H1 (cell line): ENCODE measurements around the gene KCNQ1.

Experiments used
- ATF2 ChIP-seq: IDR thresholded peaks from 2 replicates; pipeline ENCODE4 v1.6.1; 2012; ENCODE audit warnings: low read length, inconsistent platforms
- CHD2 ChIP-seq: IDR thresholded peaks from 2 replicates; pipeline ENCODE4 v1.6.1; 2012; ENCODE audit warnings: low read length, improper control_type of control experiment
- MAFK ChIP-seq: IDR thresholded peaks from 2 replicates; pipeline ENCODE4 v1.6.1; 2012; ENCODE audit warnings: low read depth, mild to moderate bottlenecking, improper control_type of control experiment, low read length
- POLR2A ChIP-seq, 2 experiments: IDR thresholded peaks; 1 replicate in 1 of 2; 2 replicates in 1 of 2; pipeline ENCODE4 v1.6.1; 2011; ENCODE audit warnings: low read depth in 2 of 2, low read length in 2 of 2, mild to moderate bottlenecking in 2 of 2; ENCODE audit errors: control extremely low read depth in 1 of 2
- RBBP5 ChIP-seq: IDR thresholded peaks from 2 replicates; pipeline ENCODE4 v1.7.1; 2012; ENCODE audit warnings: low read depth, mild to moderate bottlenecking, inconsistent platforms, low read length, moderate library complexity, borderline replicate concordance
- SUZ12 ChIP-seq: fragments of 200-600 bp; sonication (generic); IDR thresholded peaks from 2 replicates; pipeline ENCODE4 v1.6.1; 2012; ENCODE audit warnings: mild to moderate bottlenecking, inconsistent platforms, low read length, moderate library complexity, mixed read lengths
- TF ChIP-seq, protein P1 (sequence below): IDR thresholded peaks from 2 replicates; pipeline ENCODE4 v1.6.1; 2011; ENCODE audit warnings: low read depth, mild to moderate bottlenecking, low read length; ENCODE audit not compliant: insufficient read depth
- TF ChIP-seq, protein P2 (sequence below), 3 experiments: IDR thresholded peaks; 1 replicate in 2 of 3; 2 replicates in 1 of 3; pipeline versions ENCODE4 v1.5.1 to v1.6.1; 2011; ENCODE audit warnings: low read length in 3 of 3, mild to moderate bottlenecking in 3 of 3, inconsistent platforms in 2 of 3, low read depth in 1 of 3, moderate library complexity in 1 of 3; ENCODE audit not compliant: insufficient read depth in 1 of 3; ENCODE audit errors: control extremely low read depth in 1 of 3
- TF ChIP-seq, protein P3 (sequence below): fragments of 300-600 bp; sonication (generic); IDR thresholded peaks from 2 replicates; pipeline ENCODE4 v1.7.1; 2012; ENCODE audit warnings: low read length, moderate library complexity, mild to moderate bottlenecking, inconsistent platforms; ENCODE audit not compliant: insufficient replicate concordance

DNA sequence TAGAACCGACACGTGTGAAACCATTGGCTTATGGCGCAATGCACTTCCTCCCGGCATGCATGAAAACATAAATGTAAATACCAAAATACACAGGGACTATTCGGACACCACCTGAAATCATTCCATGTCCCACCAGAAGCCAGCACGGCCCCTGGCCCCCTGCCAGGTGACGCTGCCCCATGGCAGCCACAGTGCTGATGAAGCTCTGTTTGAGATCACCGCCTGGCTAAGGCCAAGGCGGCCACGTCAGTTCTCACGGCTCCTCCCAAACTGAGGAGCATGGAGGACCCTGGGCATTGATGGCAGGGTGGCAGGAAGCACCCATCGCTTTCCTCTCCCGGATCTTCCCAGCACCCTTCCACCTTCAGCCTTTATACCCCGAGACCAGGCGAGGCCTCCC, 351.3 kb downstream of the KCNQ1 start:
- TF ChIP-seq, protein P1, sequence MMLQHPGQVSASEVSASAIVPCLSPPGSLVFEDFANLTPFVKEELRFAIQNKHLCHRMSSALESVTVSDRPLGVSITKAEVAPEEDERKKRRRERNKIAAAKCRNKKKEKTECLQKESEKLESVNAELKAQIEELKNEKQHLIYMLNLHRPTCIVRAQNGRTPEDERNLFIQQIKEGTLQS, result no peak
- TF ChIP-seq, protein P2, sequence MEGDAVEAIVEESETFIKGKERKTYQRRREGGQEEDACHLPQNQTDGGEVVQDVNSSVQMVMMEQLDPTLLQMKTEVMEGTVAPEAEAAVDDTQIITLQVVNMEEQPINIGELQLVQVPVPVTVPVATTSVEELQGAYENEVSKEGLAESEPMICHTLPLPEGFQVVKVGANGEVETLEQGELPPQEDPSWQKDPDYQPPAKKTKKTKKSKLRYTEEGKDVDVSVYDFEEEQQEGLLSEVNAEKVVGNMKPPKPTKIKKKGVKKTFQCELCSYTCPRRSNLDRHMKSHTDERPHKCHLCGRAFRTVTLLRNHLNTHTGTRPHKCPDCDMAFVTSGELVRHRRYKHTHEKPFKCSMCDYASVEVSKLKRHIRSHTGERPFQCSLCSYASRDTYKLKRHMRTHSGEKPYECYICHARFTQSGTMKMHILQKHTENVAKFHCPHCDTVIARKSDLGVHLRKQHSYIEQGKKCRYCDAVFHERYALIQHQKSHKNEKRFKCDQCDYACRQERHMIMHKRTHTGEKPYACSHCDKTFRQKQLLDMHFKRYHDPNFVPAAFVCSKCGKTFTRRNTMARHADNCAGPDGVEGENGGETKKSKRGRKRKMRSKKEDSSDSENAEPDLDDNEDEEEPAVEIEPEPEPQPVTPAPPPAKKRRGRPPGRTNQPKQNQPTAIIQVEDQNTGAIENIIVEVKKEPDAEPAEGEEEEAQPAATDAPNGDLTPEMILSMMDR (IDR thresholded peaks at IDR 0.05; ENCODE audit: control extremely low read depth in 1 of 3, insufficient read depth in 1 of 3, low read depth in 1 of 3, low read length in 3 of 3), result no peak
- TF ChIP-seq POLR2A (IDR thresholded peaks at IDR 0.05; ENCODE audit: control extremely low read depth in 1 of 2, low read depth in 2 of 2, low read length in 2 of 2) (no peak), MAFK (no peak), ATF2 (no peak), RBBP5 (no peak), SUZ12 (no peak), CHD2 (no peak)
- TF ChIP-seq, protein P3, sequence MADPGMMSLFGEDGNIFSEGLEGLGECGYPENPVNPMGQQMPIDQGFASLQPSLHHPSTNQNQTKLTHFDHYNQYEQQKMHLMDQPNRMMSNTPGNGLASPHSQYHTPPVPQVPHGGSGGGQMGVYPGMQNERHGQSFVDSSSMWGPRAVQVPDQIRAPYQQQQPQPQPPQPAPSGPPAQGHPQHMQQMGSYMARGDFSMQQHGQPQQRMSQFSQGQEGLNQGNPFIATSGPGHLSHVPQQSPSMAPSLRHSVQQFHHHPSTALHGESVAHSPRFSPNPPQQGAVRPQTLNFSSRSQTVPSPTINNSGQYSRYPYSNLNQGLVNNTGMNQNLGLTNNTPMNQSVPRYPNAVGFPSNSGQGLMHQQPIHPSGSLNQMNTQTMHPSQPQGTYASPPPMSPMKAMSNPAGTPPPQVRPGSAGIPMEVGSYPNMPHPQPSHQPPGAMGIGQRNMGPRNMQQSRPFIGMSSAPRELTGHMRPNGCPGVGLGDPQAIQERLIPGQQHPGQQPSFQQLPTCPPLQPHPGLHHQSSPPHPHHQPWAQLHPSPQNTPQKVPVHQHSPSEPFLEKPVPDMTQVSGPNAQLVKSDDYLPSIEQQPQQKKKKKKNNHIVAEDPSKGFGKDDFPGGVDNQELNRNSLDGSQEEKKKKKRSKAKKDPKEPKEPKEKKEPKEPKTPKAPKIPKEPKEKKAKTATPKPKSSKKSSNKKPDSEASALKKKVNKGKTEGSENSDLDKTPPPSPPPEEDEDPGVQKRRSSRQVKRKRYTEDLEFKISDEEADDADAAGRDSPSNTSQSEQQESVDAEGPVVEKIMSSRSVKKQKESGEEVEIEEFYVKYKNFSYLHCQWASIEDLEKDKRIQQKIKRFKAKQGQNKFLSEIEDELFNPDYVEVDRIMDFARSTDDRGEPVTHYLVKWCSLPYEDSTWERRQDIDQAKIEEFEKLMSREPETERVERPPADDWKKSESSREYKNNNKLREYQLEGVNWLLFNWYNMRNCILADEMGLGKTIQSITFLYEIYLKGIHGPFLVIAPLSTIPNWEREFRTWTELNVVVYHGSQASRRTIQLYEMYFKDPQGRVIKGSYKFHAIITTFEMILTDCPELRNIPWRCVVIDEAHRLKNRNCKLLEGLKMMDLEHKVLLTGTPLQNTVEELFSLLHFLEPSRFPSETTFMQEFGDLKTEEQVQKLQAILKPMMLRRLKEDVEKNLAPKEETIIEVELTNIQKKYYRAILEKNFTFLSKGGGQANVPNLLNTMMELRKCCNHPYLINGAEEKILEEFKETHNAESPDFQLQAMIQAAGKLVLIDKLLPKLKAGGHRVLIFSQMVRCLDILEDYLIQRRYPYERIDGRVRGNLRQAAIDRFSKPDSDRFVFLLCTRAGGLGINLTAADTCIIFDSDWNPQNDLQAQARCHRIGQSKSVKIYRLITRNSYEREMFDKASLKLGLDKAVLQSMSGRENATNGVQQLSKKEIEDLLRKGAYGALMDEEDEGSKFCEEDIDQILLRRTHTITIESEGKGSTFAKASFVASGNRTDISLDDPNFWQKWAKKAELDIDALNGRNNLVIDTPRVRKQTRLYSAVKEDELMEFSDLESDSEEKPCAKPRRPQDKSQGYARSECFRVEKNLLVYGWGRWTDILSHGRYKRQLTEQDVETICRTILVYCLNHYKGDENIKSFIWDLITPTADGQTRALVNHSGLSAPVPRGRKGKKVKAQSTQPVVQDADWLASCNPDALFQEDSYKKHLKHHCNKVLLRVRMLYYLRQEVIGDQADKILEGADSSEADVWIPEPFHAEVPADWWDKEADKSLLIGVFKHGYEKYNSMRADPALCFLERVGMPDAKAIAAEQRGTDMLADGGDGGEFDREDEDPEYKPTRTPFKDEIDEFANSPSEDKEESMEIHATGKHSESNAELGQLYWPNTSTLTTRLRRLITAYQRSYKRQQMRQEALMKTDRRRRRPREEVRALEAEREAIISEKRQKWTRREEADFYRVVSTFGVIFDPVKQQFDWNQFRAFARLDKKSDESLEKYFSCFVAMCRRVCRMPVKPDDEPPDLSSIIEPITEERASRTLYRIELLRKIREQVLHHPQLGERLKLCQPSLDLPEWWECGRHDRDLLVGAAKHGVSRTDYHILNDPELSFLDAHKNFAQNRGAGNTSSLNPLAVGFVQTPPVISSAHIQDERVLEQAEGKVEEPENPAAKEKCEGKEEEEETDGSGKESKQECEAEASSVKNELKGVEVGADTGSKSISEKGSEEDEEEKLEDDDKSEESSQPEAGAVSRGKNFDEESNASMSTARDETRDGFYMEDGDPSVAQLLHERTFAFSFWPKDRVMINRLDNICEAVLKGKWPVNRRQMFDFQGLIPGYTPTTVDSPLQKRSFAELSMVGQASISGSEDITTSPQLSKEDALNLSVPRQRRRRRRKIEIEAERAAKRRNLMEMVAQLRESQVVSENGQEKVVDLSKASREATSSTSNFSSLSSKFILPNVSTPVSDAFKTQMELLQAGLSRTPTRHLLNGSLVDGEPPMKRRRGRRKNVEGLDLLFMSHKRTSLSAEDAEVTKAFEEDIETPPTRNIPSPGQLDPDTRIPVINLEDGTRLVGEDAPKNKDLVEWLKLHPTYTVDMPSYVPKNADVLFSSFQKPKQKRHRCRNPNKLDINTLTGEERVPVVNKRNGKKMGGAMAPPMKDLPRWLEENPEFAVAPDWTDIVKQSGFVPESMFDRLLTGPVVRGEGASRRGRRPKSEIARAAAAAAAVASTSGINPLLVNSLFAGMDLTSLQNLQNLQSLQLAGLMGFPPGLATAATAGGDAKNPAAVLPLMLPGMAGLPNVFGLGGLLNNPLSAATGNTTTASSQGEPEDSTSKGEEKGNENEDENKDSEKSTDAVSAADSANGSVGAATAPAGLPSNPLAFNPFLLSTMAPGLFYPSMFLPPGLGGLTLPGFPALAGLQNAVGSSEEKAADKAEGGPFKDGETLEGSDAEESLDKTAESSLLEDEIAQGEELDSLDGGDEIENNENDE, result no peak
